NCI-H82 treated with DMSO at 0.1 percent for 48 hours (cell line): Measurements from ENCODE around the gene NPFFR1.

Experiments
- DNase-seq: peaks from one replicate; lab custom pipeline; 2025; ENCODE audit not compliant: unreplicated experiment; lab: John Stamatoyannopoulos, UW

NPFFR1 gene

GRCh38 chr10:70289739-70290138 is 5.9 kb upstream of the NPFFR1 start:
- DNase-seq: no peak

- DNase-seq: no peak
These were observed 2.8 kb upstream of the NPFFR1 start for GRCh38 chr10:70286616-70287015.

GRCh38 chr10:70285476-70285831 is 1.6 kb upstream of the NPFFR1 start:
- DNase-seq: no peak

GRCh38 chr10:70284542-70285475 is 1.0 kb upstream of the NPFFR1 start:
- no peak for DNase-seq

- no peak for DNase-seq
These were observed 746 bp downstream of the NPFFR1 start for GRCh38 chr10:70283071-70283444.

- no peak for DNase-seq
These were observed 2.2 kb downstream of the NPFFR1 start for GRCh38 chr10:70281609-70282008.

- DNase-seq: no peak
These were observed 3.7 kb downstream of the NPFFR1 start for GRCh38 chr10:70280099-70280498.

- no peak for DNase-seq
These were observed 6.3 kb downstream of the NPFFR1 start for GRCh38 chr10:70277396-70278030.

GRCh38 chr10:70274643-70275042 is 9.2 kb downstream of the NPFFR1 start:
- no peak for DNase-seq

GRCh38 chr10:70272925-70273316 is 10.9 kb downstream of the NPFFR1 start:
- DNase-seq: no peak

GRCh38 chr10:70271996-70272924 is 11.5 kb downstream of the NPFFR1 start:
- no peak for DNase-seq

- DNase-seq: no peak
These were observed 12.9 kb downstream of the NPFFR1 start for GRCh38 chr10:70270952-70271351.

GRCh38 chr10:70269741-70270140 is 14.1 kb downstream of the NPFFR1 start:
- no peak for DNase-seq

- no peak for DNase-seq
These were observed 15.4 kb downstream of the NPFFR1 start for GRCh38 chr10:70268376-70268775.

- DNase-seq: no peak
These were observed 16.5 kb downstream of the NPFFR1 start for GRCh38 chr10:70267161-70267933.

- DNase-seq: no peak
These were observed 17.1 kb downstream of the NPFFR1 start for GRCh38 chr10:70266701-70267100.

GRCh38 chr10:70266056-70266455 is 17.7 kb downstream of the NPFFR1 start:
- DNase-seq: no peak

GRCh38 chr10:70265032-70265689 is 18.6 kb downstream of the NPFFR1 start:
- DNase-seq: peak; percentile 3

- DNase-seq: no peak
These were observed 23.1 kb downstream of the NPFFR1 start for GRCh38 chr10:70260734-70261133.

- no peak for DNase-seq
These were observed 23.5 kb downstream of the NPFFR1 start for GRCh38 chr10:70260259-70260658.
